Measurements from ENCODE around the gene ULBP1. TPM values are rescaled to one million over a fixed set of nuclear protein-coding genes. Genes with fewer than 3 reads are reported as not detected.
"Not testable (repeated sequence)": the region's sequence is repeated elsewhere in the genome, so short reads cannot be mapped to it uniquely, and the experiment has no call there.

Gene ULBP1
- total RNA-seq, 2 donors from 2014 or later: 0.14 TPM; not detected in 1

GRCh38 chr6:149965194-149966020 is 1.7 kb downstream of the ULBP1 start:
- no peaks in the 10 kb centered on the region for H3K36me3 ChIP-seq
- no peak for TF ChIP-seq CTCF (IDR thresholded peaks at IDR 0.05)
- H3K27ac ChIP-seq: no peak overlapping the region
- H3K27me3 ChIP-seq (replicated peaks; ENCODE audit: insufficient read depth): peaks cover 38% of the 10 kb centered on the region
- H3K4me1 ChIP-seq (ENCODE audit: control insufficient read depth in 1 of 2, low read depth in 2 of 2): peaks cover 13 to 25% of the 10 kb centered on the region in 2 donors
- DNase-seq (ENCODE audit: low spot score) (no peak), ATAC-seq (ENCODE audit: insufficient number of reproducible peaks, low FRiP score, low read depth) (no peak)
- H3K9me3 ChIP-seq: no peaks in the 10 kb centered on the region
- H3K4me3 ChIP-seq: peak overlapping the region; percentile 66

- H3K27me3 ChIP-seq (replicated peaks; ENCODE audit: insufficient read depth): peaks cover 32% of the 10 kb centered on the region
- H3K9me3 ChIP-seq; DNase-seq (ENCODE audit: low spot score); H3K27ac ChIP-seq; ATAC-seq (ENCODE audit: insufficient number of reproducible peaks, low FRiP score, low read depth); H3K36me3 ChIP-seq; H3K4me3 ChIP-seq: not testable (repeated sequence)
- H3K4me1 ChIP-seq (ENCODE audit: control insufficient read depth in 1 of 2, low read depth in 2 of 2): peaks cover 13 to 25% of the 10 kb centered on the region in 2 donors
Observed at GRCh38 chr6:149966319-149966718, 2.6 kb downstream of the ULBP1 start.

- DNase-seq (ENCODE audit: low spot score) (no peak), ATAC-seq (ENCODE audit: insufficient number of reproducible peaks, low FRiP score, low read depth) (no peak)
- Histone ChIP-seq H3K27me3 (replicated peaks; ENCODE audit: insufficient read depth) (peaks cover 31% of the 10 kb centered on the region), H3K36me3 (no peaks in the 10 kb centered on the region), H3K27ac (no peak overlapping the region), H3K4me1 (ENCODE audit: control insufficient read depth in 1 of 2, low read depth in 2 of 2) (peaks cover 13 to 25% of the 10 kb centered on the region in 2 donors), H3K4me3 (no peak overlapping the region), H3K9me3 (no peaks in the 10 kb centered on the region)
- TF ChIP-seq CTCF (IDR thresholded peaks at IDR 0.05): no peak
Observed at GRCh38 chr6:149967591-149967990, 3.8 kb downstream of the ULBP1 start.

- H3K9me3 ChIP-seq; H3K27ac ChIP-seq; H3K4me3 ChIP-seq; H3K36me3 ChIP-seq; DNase-seq (ENCODE audit: low spot score); ATAC-seq (ENCODE audit: insufficient number of reproducible peaks, low FRiP score, low read depth): not testable (repeated sequence)
- H3K4me1 ChIP-seq (ENCODE audit: control insufficient read depth in 1 of 2, low read depth in 2 of 2): peaks cover 13 to 25% of the 10 kb centered on the region in 2 donors
- H3K27me3 ChIP-seq (replicated peaks; ENCODE audit: insufficient read depth): peaks cover 27% of the 10 kb centered on the region
Observed at GRCh38 chr6:149967999-149968398, 4.3 kb downstream of the ULBP1 start.

GRCh38 chr6:149968909-149969308 is 5.2 kb downstream of the ULBP1 start:
- ATAC-seq (ENCODE audit: insufficient number of reproducible peaks, low FRiP score, low read depth); H3K27ac ChIP-seq; H3K9me3 ChIP-seq; H3K36me3 ChIP-seq; H3K4me3 ChIP-seq; DNase-seq (ENCODE audit: low spot score): not testable (repeated sequence)
- Histone ChIP-seq H3K4me1 (ENCODE audit: control insufficient read depth in 1 of 2, low read depth in 2 of 2) (peaks cover 12 to 18% of the 10 kb centered on the region in 2 donors), H3K27me3 (replicated peaks; ENCODE audit: insufficient read depth) (peaks cover 19% of the 10 kb centered on the region)

- Histone ChIP-seq H3K27ac (no peak overlapping the region), H3K4me1 (ENCODE audit: control insufficient read depth in 1 of 2, low read depth in 2 of 2) (peaks cover 5 to 10% of the 10 kb centered on the region in 2 donors), H3K4me3 (no peak overlapping the region), H3K27me3 (replicated peaks; ENCODE audit: insufficient read depth) (peaks cover 12% of the 10 kb centered on the region), H3K9me3 (no peaks in the 10 kb centered on the region), H3K36me3 (no peaks in the 10 kb centered on the region)
- ATAC-seq (ENCODE audit: insufficient number of reproducible peaks, low FRiP score, low read depth) (no peak), DNase-seq (ENCODE audit: low spot score) (no peak)
- TF ChIP-seq CTCF (IDR thresholded peaks at IDR 0.05): no peak
Observed at GRCh38 chr6:149969635-149970034, 5.9 kb downstream of the ULBP1 start.

- not testable (repeated sequence) for H3K27me3 ChIP-seq (replicated peaks; ENCODE audit: insufficient read depth); H3K4me1 ChIP-seq (ENCODE audit: control insufficient read depth in 1 of 2, low read depth in 2 of 2); H3K9me3 ChIP-seq; H3K4me3 ChIP-seq; ATAC-seq (ENCODE audit: insufficient number of reproducible peaks, low FRiP score, low read depth); H3K27ac ChIP-seq; DNase-seq (ENCODE audit: low spot score); H3K36me3 ChIP-seq
Observed at GRCh38 chr6:149974394-149974793, 10.7 kb downstream of the ULBP1 start.

Data from thoracic aorta (tissue), 2 donors.